ENCODE data around the gene ENTPD6.

The ENTPD6 gene

DNA sequence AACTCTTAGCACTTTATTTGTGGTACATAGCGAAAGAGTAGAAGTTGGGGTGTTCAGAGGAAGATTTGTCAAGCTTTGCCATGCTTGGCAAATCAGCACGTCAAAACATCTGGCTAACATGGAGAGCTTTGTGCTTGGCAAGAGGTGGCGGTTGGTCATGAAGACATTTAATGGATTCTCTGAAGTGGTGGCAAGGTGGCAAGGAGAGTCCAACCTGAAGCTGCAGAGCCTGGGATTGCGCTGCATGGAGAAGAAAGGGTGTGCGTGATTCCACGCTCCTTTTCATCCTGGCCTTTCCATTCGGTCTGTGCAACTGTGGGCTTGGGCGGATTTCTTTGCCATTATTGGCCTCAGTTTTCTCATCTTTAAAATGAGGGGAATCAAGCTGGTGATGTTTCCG lies 55.5 kb downstream of the ENTPD6 start:
- TF ChIP-seq ZBTB7A (IDR thresholded peaks at IDR 0.05; ENCODE audit: low read depth), result no peak
- TF ChIP-seq TAF1 (IDR thresholded peaks at IDR 0.05; ENCODE audit: low read depth), result no peak
- TF ChIP-seq EP300 (IDR thresholded peaks at IDR 0.05; ENCODE audit: borderline replicate concordance), result no peak
- TF ChIP-seq NFIC (IDR thresholded peaks at IDR 0.05), result no peak
- TF ChIP-seq TEAD4 (IDR thresholded peaks at IDR 0.05), result no peak
- TF ChIP-seq USF1 (IDR thresholded peaks at IDR 0.05), result no peak
- no peak for TF ChIP-seq REST (IDR thresholded peaks at IDR 0.05; ENCODE audit: low read depth)
- no peak for TF ChIP-seq CREB1 (IDR thresholded peaks at IDR 0.05; ENCODE audit: low read depth)
- TF ChIP-seq TCF12 (IDR thresholded peaks at IDR 0.05; ENCODE audit: low read depth), result no peak

- no peak for TF ChIP-seq USF1 (IDR thresholded peaks at IDR 0.05)
- TF ChIP-seq RAD21 (IDR thresholded peaks at IDR 0.05; ENCODE audit: low read depth), result no peak
- TF ChIP-seq YY1 (IDR thresholded peaks at IDR 0.05; ENCODE audit: low read depth), result no peak
- TF ChIP-seq TAF1 (IDR thresholded peaks at IDR 0.05; ENCODE audit: low read depth), result no peak
- no peak for TF ChIP-seq NFIC (IDR thresholded peaks at IDR 0.05)
- TF ChIP-seq TCF12 (IDR thresholded peaks at IDR 0.05; ENCODE audit: low read depth), result no peak
- TF ChIP-seq FOXM1 (IDR thresholded peaks at IDR 0.05; ENCODE audit: borderline replicate concordance, low read depth), result no peak
- no peak for TF ChIP-seq MAX (IDR thresholded peaks at IDR 0.05)
- no peak for TF ChIP-seq TEAD4 (IDR thresholded peaks at IDR 0.05)
- no peak for TF ChIP-seq EP300 (IDR thresholded peaks at IDR 0.05; ENCODE audit: borderline replicate concordance)
- TF ChIP-seq REST (IDR thresholded peaks at IDR 0.05; ENCODE audit: low read depth), result no peak
- TF ChIP-seq CEBPB (IDR thresholded peaks at IDR 0.05), result no peak
- no peak for TF ChIP-seq ZBTB7A (IDR thresholded peaks at IDR 0.05; ENCODE audit: low read depth)
- TF ChIP-seq CREB1 (IDR thresholded peaks at IDR 0.05; ENCODE audit: low read depth), result no peak
- TF ChIP-seq EGR1 (IDR thresholded peaks at IDR 0.05), result no peak
These were observed 56.0 kb downstream of the ENTPD6 start for GRCh38 chr20:25251558-25251957.

- TF ChIP-seq ZBTB7A (IDR thresholded peaks at IDR 0.05; ENCODE audit: low read depth) (no peak), TAF1 (IDR thresholded peaks at IDR 0.05; ENCODE audit: low read depth) (no peak), EP300 (IDR thresholded peaks at IDR 0.05; ENCODE audit: borderline replicate concordance) (no peak), RAD21 (IDR thresholded peaks at IDR 0.05; ENCODE audit: low read depth) (no peak), USF1 (IDR thresholded peaks at IDR 0.05) (no peak), TCF12 (IDR thresholded peaks at IDR 0.05; ENCODE audit: low read depth) (no peak), EGR1 (IDR thresholded peaks at IDR 0.05) (no peak), CEBPB (IDR thresholded peaks at IDR 0.05) (no peak), MAX (IDR thresholded peaks at IDR 0.05) (no peak), NFIC (IDR thresholded peaks at IDR 0.05) (no peak), YY1 (IDR thresholded peaks at IDR 0.05; ENCODE audit: low read depth) (no peak), REST (IDR thresholded peaks at IDR 0.05; ENCODE audit: low read depth) (no peak), CREB1 (IDR thresholded peaks at IDR 0.05; ENCODE audit: low read depth) (no peak)
These were observed 56.7 kb downstream of the ENTPD6 start for GRCh38 chr20:25252230-25252651.

- TF ChIP-seq USF1 (IDR thresholded peaks at IDR 0.05) (no peak), EP300 (IDR thresholded peaks at IDR 0.05; ENCODE audit: borderline replicate concordance) (no peak), FOXM1 (IDR thresholded peaks at IDR 0.05; ENCODE audit: borderline replicate concordance, low read depth) (no peak), TCF12 (IDR thresholded peaks at IDR 0.05; ENCODE audit: low read depth) (no peak), CREB1 (IDR thresholded peaks at IDR 0.05; ENCODE audit: low read depth) (no peak), YY1 (IDR thresholded peaks at IDR 0.05; ENCODE audit: low read depth) (no peak)
These were observed 57.3 kb downstream of the ENTPD6 start for GRCh38 chr20:25252686-25253421.
